HL-60/S4 treated with phorbol 12-myristate 13-acetate at 8.2 ng/mL for 4 days and 3 days (cell line): ENCODE data around the gene CACNA1B.

Experiments used
- in situ Hi-C: fragments of 300-500 bp; cut with MboI; formaldehyde crosslinking; loops from 2 replicates; pipeline ENCODE4 v1.15.0; 2022; ENCODE audit warnings: low sequenced_read_pairs

The CACNA1B gene

DNA sequence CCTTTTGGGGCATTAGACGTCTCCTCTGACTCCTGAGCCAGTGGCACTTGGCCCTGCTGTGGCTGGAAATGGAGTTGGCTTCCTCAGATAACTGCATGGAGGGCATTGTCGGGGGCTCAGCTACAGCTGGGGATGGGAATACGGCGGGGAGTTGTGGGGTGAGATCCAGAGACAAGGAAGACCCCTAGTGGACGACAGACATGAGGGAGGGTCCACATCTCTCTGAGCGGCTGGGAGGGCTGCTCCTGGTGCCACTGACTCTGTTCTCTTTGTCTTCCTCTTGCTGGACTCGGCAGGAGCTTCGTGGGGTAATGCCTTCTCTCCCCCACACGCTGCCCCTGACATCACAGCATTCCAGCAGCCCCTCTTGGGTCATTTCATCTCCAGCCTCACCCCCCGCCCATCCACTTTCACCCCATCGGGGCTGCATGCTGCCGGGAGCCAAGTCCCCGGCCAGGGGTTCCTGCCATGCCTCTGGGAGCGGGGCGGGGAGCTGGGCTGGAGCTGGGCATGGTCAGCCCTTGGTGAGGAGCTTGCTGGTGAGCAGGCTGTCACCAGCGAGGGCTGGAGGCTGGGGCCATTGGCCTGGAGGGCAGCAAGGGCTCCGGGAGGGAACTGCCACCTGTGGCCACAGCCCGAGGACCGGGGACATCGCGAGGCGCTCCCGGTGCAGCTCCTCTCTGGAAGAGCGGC is 172.3 kb downstream of the CACNA1B start:
- in situ Hi-C loops = no loop called here

DNA sequence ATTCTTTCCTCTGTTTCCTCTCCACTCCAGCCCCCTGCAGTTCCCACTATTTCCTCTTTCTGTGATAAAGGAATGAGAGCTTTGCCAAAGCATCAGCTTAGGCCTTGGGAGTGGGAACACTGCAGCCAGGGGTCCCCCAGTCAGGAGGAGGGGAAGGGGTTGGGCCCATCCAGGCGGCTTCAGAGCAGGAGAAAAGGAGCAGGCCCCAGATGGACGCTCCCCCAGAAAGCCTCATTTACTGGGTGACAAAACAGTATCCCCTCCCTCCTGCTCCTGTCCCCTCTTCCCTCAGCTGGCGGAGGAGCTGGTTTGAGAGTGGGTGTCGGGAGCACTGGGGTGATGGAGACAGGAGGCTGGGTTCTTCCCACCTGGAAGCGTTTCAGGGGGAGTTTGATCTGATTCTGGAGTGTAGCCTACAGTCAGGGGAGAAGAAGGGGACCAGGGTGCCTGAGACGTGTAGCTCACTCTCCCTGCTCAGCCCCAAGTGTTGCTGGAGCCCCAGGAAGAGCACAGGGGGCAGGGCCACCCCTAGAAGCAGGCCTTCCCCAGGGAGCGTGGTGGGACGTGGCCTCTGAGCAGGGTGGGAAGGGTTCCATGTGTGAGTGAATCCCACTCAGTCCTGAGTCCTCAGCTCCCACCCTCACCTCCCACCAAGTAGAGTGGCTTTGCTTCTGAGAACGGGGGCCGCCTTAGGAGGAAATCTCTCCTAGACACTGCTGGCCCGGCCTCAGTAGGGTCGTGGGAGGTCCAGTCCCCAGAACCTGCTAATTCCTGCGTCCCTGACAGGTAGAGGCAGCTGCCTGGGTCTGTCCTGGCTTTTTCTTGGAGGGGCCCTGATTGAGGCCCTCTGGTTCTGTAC is 173.1 kb downstream of the CACNA1B start:
- in situ Hi-C loops = no loop called here

DNA sequence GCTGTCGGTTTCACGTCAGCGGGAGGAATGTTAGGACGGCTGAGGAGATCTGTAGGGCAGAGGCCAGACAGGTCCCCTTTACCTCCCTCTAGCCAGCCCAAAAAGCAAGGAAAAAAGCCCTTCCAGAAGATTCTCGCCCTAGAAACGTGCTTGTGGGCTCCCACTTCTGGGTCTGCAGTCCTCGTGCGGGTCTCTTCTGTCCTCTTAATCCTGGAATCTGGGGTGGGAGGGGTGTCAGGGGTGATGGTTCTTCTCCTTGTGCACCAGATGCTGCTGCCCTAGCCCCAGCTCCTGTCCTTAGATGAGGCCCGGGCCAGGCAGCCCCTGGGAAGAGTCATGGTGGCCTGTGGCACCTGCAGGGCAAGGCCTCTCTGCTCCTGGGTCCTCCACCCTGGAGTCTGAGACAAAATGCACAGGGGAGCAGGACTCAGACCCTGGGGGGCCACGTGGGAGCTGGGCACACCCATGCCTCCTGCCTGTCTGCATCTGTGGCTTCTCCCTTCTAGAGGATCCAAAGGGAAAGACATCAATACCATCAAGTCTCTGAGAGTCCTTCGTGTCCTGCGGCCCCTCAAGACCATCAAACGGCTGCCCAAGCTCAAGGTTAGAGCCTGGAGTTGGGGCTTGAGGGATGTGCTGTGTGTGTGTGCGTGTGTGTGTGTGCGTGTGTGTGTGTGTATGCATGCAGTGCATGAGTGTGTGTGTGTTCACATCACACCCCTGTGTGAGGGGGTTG is 174.2 kb downstream of the CACNA1B start:
- in situ Hi-C loops = no loop called here

DNA sequence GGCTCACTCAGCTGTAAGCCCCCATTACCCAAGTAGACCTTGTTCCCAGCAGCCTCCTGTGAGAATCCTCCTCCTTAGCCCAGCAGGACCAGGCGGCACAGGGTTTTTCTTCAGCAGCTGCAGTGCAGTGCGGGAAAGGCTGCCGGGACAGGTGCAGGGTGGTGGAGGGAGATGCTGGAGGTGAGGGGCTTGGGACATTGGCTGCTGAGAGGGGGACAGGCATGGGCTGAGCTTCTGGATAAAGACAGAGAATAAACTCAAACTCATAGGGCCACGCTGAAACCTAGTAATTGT is 174.7 kb downstream of the CACNA1B start:
- in situ Hi-C loops = no loop called here

DNA sequence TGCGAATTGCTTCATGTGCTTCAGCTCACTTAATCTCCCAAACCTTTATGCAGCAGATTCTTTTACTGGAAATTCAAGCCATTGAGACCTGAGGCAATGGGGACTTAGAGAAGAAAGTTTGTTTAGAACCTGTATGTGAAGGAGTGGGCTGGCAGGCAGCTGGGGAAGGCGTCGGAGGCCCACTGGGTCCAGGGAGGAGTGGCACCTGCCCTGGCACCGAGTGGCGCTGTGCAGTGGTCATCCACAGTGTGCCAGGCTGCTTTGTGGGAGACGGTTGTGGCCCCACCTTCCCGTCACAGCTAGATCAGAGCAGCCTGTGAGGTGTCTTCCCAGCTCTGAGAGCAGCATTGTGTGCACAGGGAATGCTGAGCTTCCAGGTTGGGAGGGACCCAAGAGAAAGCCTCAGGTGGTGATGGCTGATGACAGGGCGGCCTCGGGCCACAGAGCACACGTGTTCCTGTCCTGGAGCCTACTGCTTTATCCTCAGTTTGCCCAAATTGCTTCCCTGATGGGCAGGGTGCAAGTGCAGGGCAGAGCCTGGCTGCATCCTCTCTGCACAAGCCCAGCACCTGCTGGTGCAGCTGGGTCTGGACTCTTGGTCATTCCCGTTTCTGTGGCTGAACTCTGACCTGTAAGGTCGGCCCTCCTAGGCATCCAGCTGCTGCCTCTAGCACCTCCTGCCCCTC is 175.2 kb downstream of the CACNA1B start:
- in situ Hi-C loops = no loop called here

DNA sequence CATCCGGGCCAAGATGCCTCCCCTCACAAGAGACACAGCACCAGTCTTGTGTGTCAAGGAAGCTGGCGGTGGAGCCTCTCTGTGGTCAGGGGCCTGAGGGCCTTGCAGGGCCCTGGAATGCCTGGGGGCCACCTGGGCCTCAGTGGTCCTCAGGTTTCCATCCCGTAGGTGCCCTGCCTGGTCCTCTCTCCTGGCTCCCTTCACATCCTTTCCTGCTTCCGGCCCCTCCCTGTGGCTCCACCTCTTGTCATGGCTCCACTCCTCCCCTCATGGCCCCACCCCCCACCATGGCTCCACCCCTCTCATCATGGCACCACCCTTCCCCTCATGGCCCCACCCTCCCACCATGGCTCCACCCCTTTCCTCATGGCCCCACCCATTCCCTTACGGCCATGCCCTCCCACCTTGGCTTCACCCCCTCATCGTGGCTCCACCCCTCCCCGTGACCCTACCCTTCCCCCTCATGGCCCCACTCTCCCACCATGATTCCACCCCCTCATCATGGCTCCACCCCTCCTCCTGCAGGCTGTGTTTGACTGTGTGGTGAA is 175.8 kb downstream of the CACNA1B start:
- in situ Hi-C loops = no loop called here

DNA sequence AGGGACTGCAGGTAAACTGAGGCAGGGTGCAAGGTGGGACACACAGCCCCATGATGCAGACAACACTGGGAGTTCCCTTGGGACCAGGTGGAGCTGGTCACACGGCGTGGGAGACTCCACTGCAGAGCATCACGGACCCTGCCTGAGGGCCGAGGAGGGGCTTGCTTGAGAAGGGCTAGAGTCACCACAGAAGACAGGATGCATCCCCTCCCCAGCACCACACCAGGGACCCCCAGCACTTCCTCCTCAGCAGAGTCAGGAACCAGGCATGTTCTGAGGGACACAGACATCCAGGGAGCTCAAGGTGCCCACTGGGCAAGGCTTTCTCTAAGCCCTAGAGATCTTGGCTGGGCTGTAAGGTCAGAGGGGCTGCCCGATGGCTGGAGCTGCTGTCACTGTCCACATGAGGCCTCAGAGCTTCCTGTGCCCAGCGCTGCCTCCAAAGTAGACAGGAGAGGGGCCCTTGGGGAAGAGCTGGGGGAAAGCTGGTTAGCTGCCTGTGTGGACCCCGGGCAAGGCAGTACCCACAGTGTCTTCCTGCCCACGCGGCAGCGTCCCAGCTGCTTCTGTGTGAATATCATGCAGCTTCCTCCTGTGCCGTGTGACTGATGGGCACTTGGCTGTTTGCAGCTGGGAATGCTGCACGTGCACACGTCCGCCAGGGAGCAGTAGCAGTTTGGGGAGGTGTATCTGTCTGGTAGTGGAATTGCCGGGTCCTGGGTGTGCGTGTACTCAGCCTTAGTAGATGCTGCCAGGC is 176.6 kb downstream of the CACNA1B start:
- in situ Hi-C loops = no loop called here

DNA sequence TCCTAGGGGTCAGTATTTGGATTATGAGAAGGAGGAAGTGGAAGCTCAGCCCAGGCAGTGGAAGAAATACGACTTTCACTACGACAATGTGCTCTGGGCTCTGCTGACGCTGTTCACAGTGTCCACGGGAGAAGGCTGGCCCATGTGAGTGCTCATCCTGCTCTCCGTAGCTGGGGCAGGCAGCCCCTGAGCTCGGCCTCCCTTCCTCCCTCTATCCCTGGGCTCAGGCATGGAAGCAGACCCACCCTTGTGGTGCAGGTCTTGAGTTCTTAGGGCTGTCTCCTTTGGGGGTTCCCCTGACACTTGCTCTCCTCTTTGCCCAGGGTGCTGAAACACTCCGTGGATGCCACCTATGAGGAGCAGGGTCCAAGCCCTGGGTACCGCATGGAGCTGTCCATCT is 180.1 kb downstream of the CACNA1B start:
- in situ Hi-C loops = no loop called here

DNA sequence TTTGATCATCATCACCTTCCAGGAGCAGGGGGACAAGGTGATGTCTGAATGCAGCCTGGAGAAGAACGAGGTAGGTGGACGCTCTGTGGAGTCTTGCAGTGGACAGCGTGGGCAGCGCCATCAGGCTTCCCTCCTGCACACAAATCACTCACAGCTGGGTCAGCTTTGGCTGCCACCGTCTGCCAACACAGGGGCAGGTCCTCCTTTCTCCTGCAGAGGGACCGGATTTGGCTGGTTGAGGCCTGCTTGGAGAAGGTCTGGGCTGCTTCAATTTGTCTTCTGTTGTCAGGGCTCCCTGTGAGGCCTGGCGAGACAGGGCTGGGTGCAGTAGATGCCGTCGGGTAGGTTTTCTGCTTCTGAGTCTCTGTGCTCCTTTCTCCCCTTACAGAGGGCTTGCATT is 180.6 kb downstream of the CACNA1B start:
- in situ Hi-C loops = no loop called here

DNA sequence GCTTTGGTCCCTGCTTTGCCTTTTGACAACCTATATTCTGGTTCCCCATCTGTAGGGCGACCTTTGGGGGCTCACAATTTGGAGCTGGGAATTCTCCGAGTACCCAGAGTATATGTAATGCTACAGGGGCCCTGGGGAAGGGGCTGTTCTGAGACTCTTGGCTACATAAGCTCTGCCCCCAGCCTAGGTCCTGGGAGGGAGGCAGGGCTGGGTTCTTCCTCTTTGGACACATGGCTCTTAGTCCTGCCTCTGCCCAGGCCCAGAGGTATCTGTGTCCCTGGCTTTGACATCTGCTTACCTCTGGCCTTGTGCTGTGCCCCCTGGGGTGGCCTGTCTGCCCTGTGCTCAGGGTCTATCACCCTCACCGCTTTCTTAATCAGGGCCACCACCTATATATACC is 181.6 kb downstream of the CACNA1B start:
- in situ Hi-C loops = no loop called here

DNA sequence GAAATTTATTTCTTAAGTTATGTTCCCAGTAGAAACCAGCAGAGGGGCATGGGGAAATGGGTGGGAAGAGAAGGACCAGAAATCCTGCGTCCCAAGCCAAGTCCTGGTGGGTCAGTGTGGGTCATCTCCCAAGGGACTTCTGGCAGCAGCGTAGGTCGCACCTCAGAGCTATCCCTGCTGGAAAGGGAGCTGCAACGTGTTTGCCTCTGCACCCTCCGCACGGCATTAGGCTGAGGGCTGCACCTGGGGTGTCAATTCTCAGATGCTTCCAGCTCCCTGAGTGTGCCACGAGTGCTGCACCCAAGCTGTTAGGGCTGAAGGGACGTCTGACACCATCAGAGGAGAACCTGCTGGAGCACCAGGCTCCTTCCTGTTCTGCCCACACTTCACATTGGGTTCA is 182.8 kb downstream of the CACNA1B start:
- in situ Hi-C loops = no loop called here

DNA sequence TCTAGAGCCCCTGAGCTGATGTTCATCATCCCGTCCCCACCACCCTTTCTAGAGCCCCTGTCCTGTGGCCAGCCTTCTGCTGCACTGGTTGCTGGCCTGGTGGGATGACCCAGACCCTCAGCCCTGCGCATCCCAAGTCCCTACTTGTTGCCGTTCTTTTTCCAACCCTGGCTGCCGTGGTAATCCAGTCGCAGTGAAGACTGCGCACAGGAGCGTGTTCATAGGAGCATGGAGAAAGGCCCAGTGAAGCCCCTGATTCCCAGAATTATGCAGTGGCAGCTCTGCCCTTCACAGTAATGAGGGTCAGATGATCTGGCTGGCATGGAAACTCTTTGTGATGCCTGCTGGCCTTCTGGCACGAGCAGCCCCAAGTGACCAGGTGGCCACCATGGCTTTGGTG is 183.3 kb downstream of the CACNA1B start:
- in situ Hi-C loops = no loop called here

DNA sequence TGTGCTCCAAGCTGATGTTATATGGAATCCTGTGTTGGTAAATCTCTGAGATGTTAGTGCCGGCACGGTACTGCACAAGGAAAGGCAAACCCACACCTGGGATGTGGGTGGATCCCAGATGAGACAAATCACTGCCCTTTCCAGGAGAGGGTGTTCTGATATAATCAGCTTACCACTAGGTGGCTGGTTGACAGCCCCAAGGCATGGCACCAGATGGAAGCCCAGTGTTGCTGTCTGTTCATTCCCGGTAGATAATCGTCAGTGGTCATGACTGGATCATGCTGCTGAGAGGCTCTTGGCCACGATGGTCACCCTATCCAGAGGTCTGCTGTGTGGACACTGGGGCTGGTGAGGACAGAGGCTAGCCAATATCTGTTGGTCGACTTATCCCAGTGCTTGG is 184.0 kb downstream of the CACNA1B start:
- in situ Hi-C loops = no loop called here

DNA sequence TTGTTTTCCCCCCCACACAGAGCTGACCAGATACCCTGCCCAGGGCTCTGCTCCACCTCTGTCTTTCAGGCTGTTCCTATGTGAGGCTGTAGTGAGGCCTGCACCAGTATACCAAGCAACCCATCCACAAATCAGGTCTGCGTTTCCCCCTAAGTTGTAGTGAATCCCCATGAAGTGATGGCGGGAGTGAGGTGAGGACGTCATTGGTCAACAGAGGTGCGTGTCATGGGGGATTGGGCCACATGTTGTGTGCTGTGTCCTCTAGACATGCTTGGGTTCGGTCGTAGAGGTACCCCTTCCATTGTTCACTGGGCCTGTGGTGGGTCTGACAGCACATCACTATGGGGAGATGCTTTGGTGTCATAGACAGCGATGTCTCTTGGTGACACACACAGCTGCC is 184.6 kb downstream of the CACNA1B start:
- in situ Hi-C loops = no loop called here

DNA sequence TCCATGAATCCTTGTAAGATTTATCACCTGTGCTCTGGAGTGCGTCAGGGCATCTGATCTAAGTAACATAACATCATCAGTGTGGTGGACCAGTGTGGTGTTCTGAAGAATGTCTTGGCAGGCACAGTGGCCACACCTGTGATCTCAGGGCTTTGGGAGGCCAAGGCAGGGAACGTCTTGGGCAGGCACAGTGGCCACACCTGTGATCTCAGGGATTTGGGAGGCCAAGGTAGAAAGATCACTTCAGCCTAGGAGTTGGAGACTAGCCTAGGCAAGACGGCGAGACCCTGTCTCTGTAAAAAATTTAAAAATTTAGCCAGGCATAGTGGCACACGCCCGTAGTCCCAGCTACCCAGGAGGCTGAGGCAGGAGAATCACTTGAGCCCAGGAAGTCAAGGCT is 185.5 kb downstream of the CACNA1B start:
- in situ Hi-C loops = no loop called here

DNA sequence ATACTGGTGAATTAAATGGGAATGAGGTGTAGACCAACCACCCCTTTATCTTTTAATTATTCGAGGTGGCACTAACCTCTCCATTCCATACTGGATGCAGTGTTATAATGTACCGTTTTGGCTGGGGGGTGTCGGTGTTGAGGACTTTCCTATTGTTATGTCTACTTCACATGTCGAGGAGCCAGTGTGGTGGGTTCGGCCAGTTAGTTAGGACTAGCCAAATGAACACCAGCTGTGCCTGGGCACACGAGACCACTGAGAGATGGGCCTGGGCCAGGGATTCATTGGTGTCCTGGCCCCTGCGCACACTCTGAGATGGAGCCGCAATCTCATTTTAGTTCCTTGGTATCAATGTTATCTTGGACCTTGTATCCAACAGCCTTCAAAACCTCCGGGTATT is 186.2 kb downstream of the CACNA1B start:
- in situ Hi-C loops = no loop called here

DNA sequence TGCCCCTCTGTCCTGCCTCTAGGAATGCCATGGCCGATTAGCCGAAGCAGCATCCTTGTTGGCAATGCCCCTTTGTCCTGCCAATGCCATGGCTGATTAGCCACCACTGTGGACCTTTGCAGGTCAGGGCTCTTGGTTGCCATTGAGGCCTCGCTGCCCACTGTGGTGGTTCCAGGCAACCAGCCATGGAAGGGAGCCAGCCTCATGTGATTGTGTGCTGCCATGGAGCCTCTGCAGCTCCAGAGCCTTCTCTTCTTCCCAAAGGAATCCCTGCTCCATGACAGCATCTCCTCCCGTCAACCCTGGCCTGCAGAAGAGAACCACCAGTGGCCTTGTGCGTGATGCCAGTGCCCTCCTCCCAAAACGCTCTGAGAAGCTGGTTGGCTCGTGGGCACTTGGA is 187.0 kb downstream of the CACNA1B start:
- in situ Hi-C loops = no loop called here

DNA sequence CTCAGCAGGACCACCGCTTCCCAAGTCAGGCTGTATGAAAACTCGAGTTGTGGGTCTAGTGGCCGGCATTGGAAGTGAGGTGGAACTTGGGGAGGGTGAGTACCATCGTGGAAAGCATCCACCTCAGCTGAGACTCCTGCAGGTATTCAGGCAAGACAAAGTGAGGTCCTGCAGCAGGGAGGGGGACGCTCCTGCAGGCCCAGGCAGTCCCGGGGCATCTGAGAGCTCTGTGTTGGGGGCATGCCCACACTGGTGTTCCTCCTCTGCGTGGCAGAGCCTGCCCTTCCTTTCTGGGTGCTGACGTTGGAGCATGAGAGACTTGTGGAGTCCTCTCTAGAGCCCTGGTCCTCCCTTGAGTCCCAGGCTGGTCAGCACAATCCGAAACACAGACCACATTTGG is 187.7 kb downstream of the CACNA1B start:
- in situ Hi-C loops = no loop called here

DNA sequence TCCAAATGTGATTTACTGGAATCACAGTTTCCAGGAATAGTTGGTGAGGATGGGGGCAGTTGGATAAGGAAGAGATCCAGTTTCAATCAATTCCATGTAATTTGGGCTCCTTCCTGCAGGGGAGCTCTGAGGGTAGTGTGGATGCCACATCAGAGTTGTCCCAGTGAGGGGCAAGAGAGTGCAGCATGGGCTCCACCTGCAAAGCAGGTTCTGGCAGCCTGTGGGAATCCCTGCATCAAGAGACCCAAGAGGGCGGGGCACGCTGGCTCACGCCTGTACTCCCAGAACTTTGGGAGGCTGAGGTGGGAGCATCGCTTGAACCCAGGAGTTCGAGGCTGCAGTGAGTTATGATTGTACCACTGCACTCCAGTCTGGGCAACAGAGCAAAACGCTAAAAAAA is 188.5 kb downstream of the CACNA1B start:
- in situ Hi-C loops = no loop called here

DNA sequence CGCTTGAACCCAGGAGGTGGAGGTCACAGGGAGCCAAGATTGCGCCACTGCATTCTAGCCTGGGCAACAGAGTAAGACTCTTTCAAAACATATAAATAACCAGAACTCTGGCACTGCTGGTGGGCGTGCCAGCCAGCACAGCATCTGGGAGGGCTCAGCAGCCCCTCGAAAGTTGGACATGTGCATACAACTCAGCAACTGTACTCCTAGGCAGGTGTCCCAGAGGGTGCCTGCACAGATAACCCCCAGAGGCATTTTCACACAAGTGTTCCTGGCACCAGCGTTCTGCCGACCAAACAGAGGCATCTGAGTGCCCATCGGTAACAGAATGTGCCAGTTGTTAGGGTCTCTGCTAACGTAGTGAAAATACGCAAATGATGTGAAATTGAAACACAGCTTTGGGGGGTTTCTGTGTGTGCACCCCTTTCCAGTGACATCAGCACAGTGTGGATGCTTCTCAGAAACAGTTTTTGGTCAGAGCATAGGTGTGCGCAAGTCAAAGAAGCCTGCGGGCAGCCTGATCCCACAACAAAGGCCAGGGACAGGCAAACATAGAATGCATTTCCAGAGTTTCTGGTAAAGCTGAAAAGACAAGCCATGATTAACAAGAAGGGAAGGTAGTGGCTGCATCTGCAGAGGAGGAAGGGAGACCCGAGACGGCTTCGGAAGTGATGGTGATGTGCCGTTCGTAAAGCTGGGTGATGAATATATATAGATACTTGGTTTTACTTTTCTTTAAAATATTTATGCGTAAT is 190.2 kb downstream of the CACNA1B start:
- in situ Hi-C loops = no loop called here
